Nephron progenitor cell (in vitro differentiated cells): ENCODE results near the gene TAF4.

Experiments
- DNase-seq: peaks from one replicate; pipeline ENCODE4 v3.0.0; 2021
- H3K27ac Mint-ChIP-seq: 2 replicates; pipeline ENCODE4 v1.8.0; 2021; ENCODE audit warnings: mild to moderate bottlenecking, moderate library complexity, mixed read lengths
- H3K27me3 Mint-ChIP-seq: 2 replicates; pipeline ENCODE4 v1.8.0; 2021; ENCODE audit warnings: mild to moderate bottlenecking, low read depth, mixed read lengths; ENCODE audit not compliant: poor library complexity
- H3K36me3 Mint-ChIP-seq: 2 replicates; pipeline ENCODE4 v1.8.0; 2021; ENCODE audit warnings: low read depth, mixed read lengths
- H3K4me1 Mint-ChIP-seq: 2 replicates; pipeline ENCODE4 v1.8.0; 2021; ENCODE audit warnings: mixed read lengths
- H3K4me3 Mint-ChIP-seq: 2 replicates; pipeline ENCODE4 v1.8.0; 2021; ENCODE audit warnings: mild to moderate bottlenecking, moderate library complexity, mixed read lengths
- H3K9me3 Mint-ChIP-seq: 2 replicates; pipeline ENCODE4 v1.8.0; 2021; ENCODE audit warnings: mild to moderate bottlenecking, moderate library complexity, mixed read lengths
- CTCF ChIP-seq: fragments of 200-600 bp; sonication (generic); IDR thresholded peaks from 2 replicates; pipeline ENCODE4 v1.5.0; 2021; ENCODE audit warnings: antibody characterized with exemption

The TAF4 gene

GRCh38 chr20:61933951-61934715 is 131.5 kb downstream of the TAF4 start:
- no peaks in the 10 kb centered on the region for H3K36me3 Mint-ChIP-seq
- no peak overlapping the region for H3K27ac Mint-ChIP-seq
- DNase-seq = no peak
- H3K4me3 Mint-ChIP-seq = no peak overlapping the region
- no peaks in the 10 kb centered on the region for H3K27me3 Mint-ChIP-seq
- H3K4me1 Mint-ChIP-seq = peaks cover 29% of the 10 kb centered on the region
- H3K9me3 Mint-ChIP-seq = no peaks in the 10 kb centered on the region
- TF ChIP-seq CTCF = no peak

- H3K27ac Mint-ChIP-seq = no peak overlapping the region
- H3K4me1 Mint-ChIP-seq = peaks cover 29% of the 10 kb centered on the region
- no peak for TF ChIP-seq CTCF
- H3K36me3 Mint-ChIP-seq = no peaks in the 10 kb centered on the region
- H3K4me3 Mint-ChIP-seq = no peak overlapping the region
- no peaks in the 10 kb centered on the region for H3K9me3 Mint-ChIP-seq
- H3K27me3 Mint-ChIP-seq = no peaks in the 10 kb centered on the region
- no peak for DNase-seq
Measured at GRCh38 chr20:61933481-61933950, 132.2 kb downstream of the TAF4 start.

GRCh38 chr20:61932711-61933480 is 132.8 kb downstream of the TAF4 start:
- Mint-ChIP-seq H3K27ac (no peak overlapping the region), H3K27me3 (no peaks in the 10 kb centered on the region), H3K9me3 (no peaks in the 10 kb centered on the region)

GRCh38 chr20:61932199-61932592 is 133.5 kb downstream of the TAF4 start:
- Mint-ChIP-seq H3K9me3 (no peaks in the 10 kb centered on the region), H3K27ac (no peak overlapping the region), H3K27me3 (no peaks in the 10 kb centered on the region), H3K4me1 (peaks cover 27% of the 10 kb centered on the region), H3K4me3 (no peak overlapping the region), H3K36me3 (no peaks in the 10 kb centered on the region)
- DNase-seq = no peak
- TF ChIP-seq CTCF = no peak

More at GRCh38 chr20:61932711-61933480, 132.8 kb downstream of the TAF4 start:
- no peak for TF ChIP-seq CTCF
- Mint-ChIP-seq H3K4me1 (peaks cover 29% of the 10 kb centered on the region), H3K4me3 (no peak overlapping the region), H3K36me3 (no peaks in the 10 kb centered on the region)
- DNase-seq = no peak

- Mint-ChIP-seq H3K4me1 (peaks cover 22% of the 10 kb centered on the region), H3K4me3 (no peak overlapping the region), H3K27ac (no peak overlapping the region), H3K27me3 (peaks cover 1% of the 10 kb centered on the region), H3K9me3 (no peaks in the 10 kb centered on the region), H3K36me3 (no peaks in the 10 kb centered on the region)
- TF ChIP-seq CTCF = no peak
- DNase-seq = no peak
Measured at GRCh38 chr20:61931476-61932198, 134.0 kb downstream of the TAF4 start.
